ENCODE results near the gene HAS3.

The HAS3 gene

DNA sequence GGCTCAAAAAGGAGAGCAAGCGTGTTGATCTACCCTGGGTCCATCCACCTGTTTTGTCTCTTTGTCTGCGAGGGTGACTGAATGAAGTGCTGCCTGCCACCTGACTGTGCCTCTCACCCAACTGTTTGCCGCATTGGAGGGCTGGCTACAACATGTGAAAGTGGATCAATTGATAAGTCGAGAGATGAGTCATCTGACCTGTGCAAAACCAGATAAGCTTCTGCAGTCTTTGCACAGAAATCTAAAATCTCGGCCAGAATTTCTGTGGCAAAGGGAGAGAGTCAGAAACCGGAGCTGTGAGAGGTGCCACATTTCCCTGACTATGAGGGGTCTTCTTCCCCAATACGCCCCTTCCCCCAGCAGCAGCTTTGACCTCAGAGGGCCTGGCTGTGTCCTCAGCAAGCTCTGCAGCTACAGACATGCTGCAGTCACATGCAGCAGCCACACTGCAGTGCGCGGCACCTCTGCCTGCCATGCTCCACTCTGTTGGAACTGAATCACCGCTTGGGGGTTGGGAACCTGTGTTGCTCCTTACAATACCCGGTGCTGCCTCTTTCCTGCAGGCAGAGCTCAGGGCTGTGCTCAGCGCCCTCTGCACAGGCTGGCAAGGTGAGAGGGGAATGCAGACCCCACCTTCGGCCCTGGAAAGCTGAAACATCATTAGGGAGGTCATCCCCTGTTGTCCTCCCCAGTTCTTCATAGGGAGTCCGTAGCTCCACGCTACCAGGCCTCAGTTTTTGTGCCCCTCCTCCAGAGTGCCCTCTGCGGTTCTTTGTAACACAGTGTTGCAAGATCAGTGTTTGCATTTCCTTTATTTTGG, 16.2 kb upstream of the HAS3 start:
- no peak for DNase-seq (ENCODE audit: low read depth in 1 of 2, low spot score in 1 of 2)

DNA sequence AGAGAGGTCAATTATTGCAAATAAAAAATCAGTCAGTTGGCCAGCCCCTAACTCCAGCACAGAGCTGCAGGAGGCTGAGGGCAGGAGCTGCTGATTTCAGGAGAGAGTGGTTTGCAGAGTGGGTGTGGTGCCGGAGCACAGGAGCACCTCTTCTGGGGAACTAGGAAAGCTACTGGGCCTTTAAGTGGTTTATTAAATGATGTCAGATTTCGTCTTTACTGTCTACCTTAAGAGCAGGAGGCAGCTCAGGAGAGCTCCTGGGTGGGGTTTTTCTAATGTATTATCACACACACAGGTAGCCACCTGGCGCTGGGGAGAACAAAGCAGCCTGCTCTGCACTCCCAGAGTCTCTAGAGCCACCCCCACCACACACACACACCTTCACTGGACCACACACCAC, 11.5 kb upstream of the HAS3 start:
- no peak for DNase-seq (ENCODE audit: low read depth in 1 of 2, low spot score in 1 of 2)

- no peak for DNase-seq (ENCODE audit: low read depth in 1 of 2, low spot score in 1 of 2)
Observed at GRCh38 chr16:69094501-69094900, 11.0 kb upstream of the HAS3 start.

- no peak for DNase-seq (ENCODE audit: low read depth in 1 of 2, low spot score in 1 of 2)
Observed at GRCh38 chr16:69095193-69095592, 10.3 kb upstream of the HAS3 start.

DNA sequence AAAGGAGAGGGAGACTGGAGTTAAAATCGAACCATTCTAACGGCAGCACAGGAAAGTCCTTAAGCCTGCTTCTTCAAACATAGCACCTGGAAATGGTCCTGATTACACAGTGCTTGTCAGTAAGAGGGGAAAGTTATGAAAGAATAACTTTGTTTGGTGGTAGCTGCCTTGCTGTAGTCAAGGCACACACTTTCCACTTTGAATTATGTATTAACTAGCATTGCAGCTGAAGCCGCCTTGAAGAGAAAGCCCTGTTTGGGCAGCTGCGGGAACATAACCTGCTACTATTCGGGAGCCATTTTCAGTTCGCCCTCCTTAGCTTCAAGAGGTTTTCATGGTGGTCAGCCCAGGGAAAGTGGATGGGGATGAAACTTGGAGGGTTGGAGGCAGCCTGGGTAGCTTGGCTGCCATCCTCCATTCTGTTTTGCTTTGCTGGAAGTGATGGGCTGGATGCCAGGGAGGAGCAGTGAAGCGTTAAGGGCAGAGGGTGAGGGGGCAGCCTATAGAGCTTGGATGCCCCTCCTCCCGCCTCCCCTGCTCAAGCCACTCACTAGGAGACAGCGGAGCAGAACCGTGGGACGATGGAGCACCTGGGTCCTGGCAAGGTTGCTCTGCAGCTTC, 5.3 kb upstream of the HAS3 start:
- DNase-seq (ENCODE audit: low read depth in 1 of 2, low spot score in 1 of 2): no peak

DNA sequence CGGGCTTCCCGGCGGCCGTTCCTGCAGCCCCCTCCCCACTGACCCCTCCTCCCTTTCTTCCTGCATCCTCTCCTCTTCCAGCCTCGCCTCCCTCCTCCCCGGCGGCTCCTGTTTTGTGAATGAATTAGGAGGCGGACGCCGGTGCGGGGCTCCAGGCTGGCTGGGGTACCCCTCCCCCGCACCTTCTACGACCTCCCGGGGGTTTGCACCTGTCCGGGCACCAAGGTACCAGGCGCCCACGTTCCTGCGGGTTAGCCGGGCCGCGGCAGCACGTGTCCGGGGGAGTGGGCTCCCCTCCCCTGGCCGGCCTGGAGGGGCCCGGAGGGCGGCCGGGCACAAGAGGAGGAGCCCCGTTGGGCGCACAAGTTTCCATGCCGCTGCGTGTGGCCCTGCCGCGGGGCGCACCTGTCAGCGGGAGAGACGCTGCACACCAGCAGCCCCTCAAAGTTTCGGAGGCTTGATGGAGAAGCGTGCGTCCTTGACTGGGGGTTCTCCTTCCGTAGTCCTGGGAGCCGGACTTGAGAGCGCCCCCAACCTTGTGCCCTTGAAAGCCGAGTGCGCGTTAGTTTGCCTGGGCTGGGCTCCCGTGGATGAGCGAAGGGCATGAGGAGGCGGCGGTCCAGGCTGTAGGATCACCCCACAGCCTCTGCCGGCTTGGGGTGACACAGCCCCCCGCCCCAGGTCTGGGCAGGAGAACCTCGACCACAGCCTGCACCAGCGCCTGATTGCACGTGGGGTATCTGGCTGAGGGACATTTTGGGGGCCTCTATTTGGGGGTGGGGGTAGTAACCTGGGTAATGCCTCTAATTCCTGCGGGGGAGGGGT, 1.2 kb downstream of the HAS3 start:
- no peak for DNase-seq (ENCODE audit: low read depth in 1 of 2, low spot score in 1 of 2)

- no peak for DNase-seq (ENCODE audit: low read depth in 1 of 2, low spot score in 1 of 2)
Observed at GRCh38 chr16:69107316-69107962, 2.0 kb downstream of the HAS3 start.

- no peak for DNase-seq (ENCODE audit: low read depth in 1 of 2, low spot score in 1 of 2)
Observed at GRCh38 chr16:69108064-69108904, 2.8 kb downstream of the HAS3 start.

DNA sequence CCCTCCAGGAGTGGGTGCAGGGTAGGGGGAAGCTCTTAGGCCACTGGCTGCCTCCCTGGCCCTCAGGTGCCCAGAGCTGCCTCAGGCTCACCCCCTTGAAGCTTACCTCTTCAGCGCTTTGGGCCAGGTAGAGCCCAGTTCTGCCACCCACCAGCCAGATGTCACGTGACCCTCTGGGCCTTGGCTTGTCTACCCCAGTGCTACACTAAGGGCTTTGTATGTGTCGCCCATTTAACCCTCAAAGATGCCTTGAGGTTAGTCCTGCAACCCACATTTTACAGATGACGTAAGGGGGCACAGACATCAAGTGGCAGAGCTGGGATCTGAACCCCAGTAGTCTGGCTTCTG, 3.4 kb downstream of the HAS3 start:
- DNase-seq (ENCODE audit: low read depth in 1 of 2, low spot score in 1 of 2): no peak

DNA sequence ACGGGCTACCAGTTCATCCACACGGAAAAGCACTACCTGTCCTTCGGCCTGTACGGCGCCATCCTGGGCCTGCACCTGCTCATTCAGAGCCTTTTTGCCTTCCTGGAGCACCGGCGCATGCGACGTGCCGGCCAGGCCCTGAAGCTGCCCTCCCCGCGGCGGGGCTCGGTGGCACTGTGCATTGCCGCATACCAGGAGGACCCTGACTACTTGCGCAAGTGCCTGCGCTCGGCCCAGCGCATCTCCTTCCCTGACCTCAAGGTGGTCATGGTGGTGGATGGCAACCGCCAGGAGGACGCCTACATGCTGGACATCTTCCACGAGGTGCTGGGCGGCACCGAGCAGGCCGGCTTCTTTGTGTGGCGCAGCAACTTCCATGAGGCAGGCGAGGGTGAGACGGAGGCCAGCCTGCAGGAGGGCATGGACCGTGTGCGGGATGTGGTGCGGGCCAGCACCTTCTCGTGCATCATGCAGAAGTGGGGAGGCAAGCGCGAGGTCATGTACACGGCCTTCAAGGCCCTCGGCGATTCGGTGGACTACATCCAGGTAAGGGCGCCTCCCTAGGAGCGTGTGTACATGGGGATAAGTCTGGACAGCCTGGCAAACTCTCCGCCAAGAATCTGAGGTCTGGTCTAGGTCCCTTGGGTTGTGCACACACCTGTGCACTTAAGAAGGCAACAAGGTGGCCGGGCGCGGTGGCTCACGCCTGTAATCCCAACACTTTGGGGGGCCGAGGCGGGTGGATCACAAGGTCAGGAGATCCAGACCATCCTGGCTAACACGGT, 4.2 kb downstream of the HAS3 start:
- no peak for DNase-seq (ENCODE audit: low read depth in 1 of 2, low spot score in 1 of 2)

- no peak for DNase-seq (ENCODE audit: low read depth in 1 of 2, low spot score in 1 of 2)
Observed at GRCh38 chr16:69110406-69110805, 5.0 kb downstream of the HAS3 start.

- no peak for DNase-seq (ENCODE audit: low read depth in 1 of 2, low spot score in 1 of 2)
Observed at GRCh38 chr16:69111216-69111875, 5.9 kb downstream of the HAS3 start.

GRCh38 chr16:69111876-69112230, 6.4 kb downstream of the HAS3 start:
- DNase-seq (ENCODE audit: low read depth in 1 of 2, low spot score in 1 of 2): no peak

GRCh38 chr16:69112285-69113129, 7.1 kb downstream of the HAS3 start:
- no peak for DNase-seq (ENCODE audit: low read depth in 1 of 2, low spot score in 1 of 2)

GRCh38 chr16:69113216-69113615, 7.8 kb downstream of the HAS3 start:
- no peak for DNase-seq (ENCODE audit: low read depth in 1 of 2, low spot score in 1 of 2)

- DNase-seq (ENCODE audit: low read depth in 1 of 2, low spot score in 1 of 2): no peak
Observed at GRCh38 chr16:69114346-69114975, 9.0 kb downstream of the HAS3 start.

DNA sequence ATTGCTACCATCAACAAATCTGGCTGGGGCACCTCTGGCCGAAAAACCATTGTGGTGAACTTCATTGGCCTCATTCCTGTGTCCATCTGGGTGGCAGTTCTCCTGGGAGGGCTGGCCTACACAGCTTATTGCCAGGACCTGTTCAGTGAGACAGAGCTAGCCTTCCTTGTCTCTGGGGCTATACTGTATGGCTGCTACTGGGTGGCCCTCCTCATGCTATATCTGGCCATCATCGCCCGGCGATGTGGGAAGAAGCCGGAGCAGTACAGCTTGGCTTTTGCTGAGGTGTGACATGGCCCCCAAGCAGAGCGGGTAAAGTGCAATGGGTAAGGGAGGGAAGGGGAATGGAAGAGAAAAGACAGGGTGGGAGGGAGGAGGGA, 9.5 kb downstream of the HAS3 start:
- no peak for DNase-seq (ENCODE audit: low read depth in 1 of 2, low spot score in 1 of 2)

DNA sequence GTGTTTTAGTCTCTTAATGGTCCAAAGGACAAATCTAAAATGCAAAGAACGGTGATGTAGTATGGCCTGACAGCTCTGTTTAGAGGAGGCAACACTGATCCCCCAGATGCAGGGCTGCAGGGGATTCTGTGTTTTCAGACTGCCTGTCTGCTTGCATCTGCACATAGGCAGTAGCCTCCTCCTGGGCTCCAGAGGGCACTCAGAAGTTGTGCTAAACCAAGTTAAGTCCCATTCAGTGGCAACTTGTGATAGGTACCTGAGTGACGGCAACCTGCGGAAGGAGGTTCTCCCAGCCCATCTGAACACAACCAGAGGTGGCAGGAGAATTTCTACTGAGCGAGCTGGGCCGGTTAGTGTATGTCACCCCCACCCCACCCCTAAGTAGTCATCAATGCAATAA, 9.9 kb downstream of the HAS3 start:
- DNase-seq (ENCODE audit: low read depth in 1 of 2, low spot score in 1 of 2): no peak

Data from activated T-helper 1 cell treated with anti-CD3 and anti-CD28 coated beads, Interleukin-2, amount 50 U/mL, for 16 hours (primary cell).